T-helper 2 cell treated with Interferon-gamma antibody and Interleukin-4, amounts not matched to agents 5 μg/mL and 100 μg/mL, for 36 hours (primary cell): ENCODE measurements around the gene NAV2.

ENCODE experiments used
- DNase-seq: peaks from one replicate; pipeline ENCODE4 v3.0.0; 2021; ENCODE audit warnings: low spot score
- H3K27ac Mint-ChIP-seq: one replicate; pipeline ENCODE4 v1.8.0; 2021; ENCODE audit warnings: mild to moderate bottlenecking, mixed read lengths
- H3K27me3 Mint-ChIP-seq: one replicate; pipeline ENCODE4 v1.8.0; 2021; ENCODE audit warnings: low read depth, mixed read lengths
- H3K36me3 Mint-ChIP-seq: one replicate; pipeline ENCODE4 v1.8.0; 2021; ENCODE audit warnings: low read depth, mixed read lengths
- H3K4me1 Mint-ChIP-seq: one replicate; pipeline ENCODE4 v1.8.0; 2021; ENCODE audit warnings: low read depth, mixed read lengths
- H3K4me3 Mint-ChIP-seq: one replicate; pipeline ENCODE4 v1.8.0; 2022; ENCODE audit warnings: mild to moderate bottlenecking, moderate library complexity, mixed read lengths
- H3K9me3 Mint-ChIP-seq: one replicate; pipeline ENCODE4 v1.8.0; 2021; ENCODE audit warnings: mixed read lengths

Gene NAV2

DNA sequence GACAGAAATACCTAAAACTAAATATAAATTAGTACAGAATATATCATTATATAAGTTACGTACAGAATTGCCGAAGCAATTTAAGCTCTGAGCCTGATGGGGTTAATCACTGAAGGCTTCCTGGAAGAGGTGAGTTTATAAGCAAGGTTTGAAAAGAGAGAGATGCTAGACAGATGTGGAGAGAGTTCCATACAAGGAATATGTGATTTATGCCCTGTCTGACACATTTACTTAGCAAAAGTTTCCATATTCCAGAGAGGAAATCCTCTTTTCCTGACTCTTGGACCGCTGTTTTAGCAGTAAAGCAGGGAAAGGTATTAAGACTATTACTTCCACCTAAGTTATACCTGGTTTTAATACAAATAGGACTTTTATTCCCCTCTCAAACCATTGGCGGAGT lies 382.6 kb downstream of the NAV2 start:
- H3K36me3 Mint-ChIP-seq = no peaks in the 10 kb centered on the region
- peaks cover 2% of the 10 kb centered on the region for H3K4me1 Mint-ChIP-seq
- H3K4me3 Mint-ChIP-seq = no peak overlapping the region
- H3K27me3 Mint-ChIP-seq = peaks cover 12% of the 10 kb centered on the region
- no peaks in the 10 kb centered on the region for H3K9me3 Mint-ChIP-seq
- no peak for DNase-seq
- no peak overlapping the region for H3K27ac Mint-ChIP-seq

- Mint-ChIP-seq H3K4me1 (peaks cover 2% of the 10 kb centered on the region), H3K27ac (no peak overlapping the region), H3K27me3 (peaks cover 4% of the 10 kb centered on the region), H3K4me3 (no peak overlapping the region), H3K36me3 (no peaks in the 10 kb centered on the region), H3K9me3 (no peaks in the 10 kb centered on the region)
- no peak for DNase-seq
Observed at GRCh38 chr11:20097319-20098221, 384.9 kb downstream of the NAV2 start.

- no peak for DNase-seq
- peaks cover 1% of the 10 kb centered on the region for H3K27me3 Mint-ChIP-seq
- H3K4me1 Mint-ChIP-seq = peaks cover 2% of the 10 kb centered on the region
- H3K36me3 Mint-ChIP-seq = no peaks in the 10 kb centered on the region
- H3K27ac Mint-ChIP-seq = no peak overlapping the region
- H3K4me3 Mint-ChIP-seq = no peak overlapping the region
- H3K9me3 Mint-ChIP-seq = no peaks in the 10 kb centered on the region
Observed at GRCh38 chr11:20099527-20099926, 386.9 kb downstream of the NAV2 start.

DNA sequence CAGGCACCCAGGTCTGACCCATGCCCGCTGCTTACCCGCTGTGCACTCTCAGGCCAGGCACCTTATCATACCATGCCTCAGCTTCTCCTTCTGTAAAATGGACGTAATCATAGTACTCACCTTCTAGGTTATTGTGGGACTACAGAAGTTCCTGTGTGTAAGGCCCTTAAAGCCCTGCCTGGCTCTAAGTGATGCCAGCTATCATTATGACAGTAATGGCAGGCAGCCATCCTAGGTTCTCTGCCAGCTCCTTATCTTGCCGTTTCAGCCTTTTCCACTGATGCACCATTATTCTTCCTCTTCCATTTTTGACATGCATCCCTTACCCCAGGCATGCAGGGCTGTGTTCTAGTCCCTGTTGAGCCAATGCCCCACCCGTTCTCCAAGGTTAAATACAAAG lies 389.8 kb downstream of the NAV2 start:
- Mint-ChIP-seq H3K4me1 (peaks cover 2% of the 10 kb centered on the region), H3K4me3 (no peak overlapping the region), H3K27me3 (no peaks in the 10 kb centered on the region), H3K36me3 (no peaks in the 10 kb centered on the region), H3K27ac (no peak overlapping the region), H3K9me3 (no peaks in the 10 kb centered on the region)
- DNase-seq = no peak

DNA sequence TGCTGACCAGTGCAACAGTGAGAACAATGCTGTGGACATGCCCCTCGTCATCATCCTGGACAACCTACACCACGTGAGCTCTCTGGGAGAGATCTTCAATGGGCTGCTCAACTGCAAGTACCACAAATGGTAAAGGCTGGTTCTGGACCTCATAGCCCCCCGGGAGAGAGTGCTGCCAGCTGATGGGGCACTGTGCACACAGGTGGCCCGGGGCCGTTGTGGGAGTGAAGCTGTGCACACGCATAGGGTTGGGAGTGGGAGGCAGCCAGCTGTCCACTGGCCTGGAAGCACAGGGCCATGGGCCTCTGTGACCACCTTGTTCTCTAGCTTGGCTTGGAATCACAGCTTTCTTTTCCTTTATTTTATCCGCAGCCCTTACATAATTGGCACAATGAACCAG lies 390.6 kb downstream of the NAV2 start:
- H3K27ac Mint-ChIP-seq = no peak overlapping the region
- DNase-seq = no peak
- H3K36me3 Mint-ChIP-seq = no peaks in the 10 kb centered on the region
- H3K4me1 Mint-ChIP-seq = peaks cover 2% of the 10 kb centered on the region
- no peak overlapping the region for H3K4me3 Mint-ChIP-seq
- H3K9me3 Mint-ChIP-seq = no peaks in the 10 kb centered on the region
- H3K27me3 Mint-ChIP-seq = no peaks in the 10 kb centered on the region

DNA sequence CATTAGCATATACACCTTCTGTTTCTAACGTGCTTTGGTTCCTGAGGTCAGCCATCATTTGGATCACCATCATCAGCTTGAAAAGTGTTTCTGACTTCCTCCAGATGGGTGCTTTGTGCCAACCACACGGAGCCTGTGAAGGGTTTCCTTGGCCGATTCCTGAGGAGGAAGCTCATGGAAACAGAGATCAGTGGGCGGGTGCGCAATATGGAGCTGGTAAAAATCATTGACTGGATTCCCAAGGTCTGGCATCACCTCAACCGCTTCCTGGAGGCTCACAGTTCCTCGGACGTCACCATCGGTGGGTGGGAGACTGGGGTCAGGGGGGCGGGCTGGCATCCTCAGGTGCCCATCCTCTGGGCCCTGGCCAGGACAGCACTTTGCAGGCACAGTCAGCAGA lies 392.8 kb downstream of the NAV2 start:
- H3K36me3 Mint-ChIP-seq = no peaks in the 10 kb centered on the region
- H3K4me1 Mint-ChIP-seq = no peaks in the 10 kb centered on the region
- H3K27me3 Mint-ChIP-seq = no peaks in the 10 kb centered on the region
- H3K27ac Mint-ChIP-seq = no peak overlapping the region
- no peak overlapping the region for H3K4me3 Mint-ChIP-seq
- no peak for DNase-seq
- H3K9me3 Mint-ChIP-seq = no peaks in the 10 kb centered on the region

DNA sequence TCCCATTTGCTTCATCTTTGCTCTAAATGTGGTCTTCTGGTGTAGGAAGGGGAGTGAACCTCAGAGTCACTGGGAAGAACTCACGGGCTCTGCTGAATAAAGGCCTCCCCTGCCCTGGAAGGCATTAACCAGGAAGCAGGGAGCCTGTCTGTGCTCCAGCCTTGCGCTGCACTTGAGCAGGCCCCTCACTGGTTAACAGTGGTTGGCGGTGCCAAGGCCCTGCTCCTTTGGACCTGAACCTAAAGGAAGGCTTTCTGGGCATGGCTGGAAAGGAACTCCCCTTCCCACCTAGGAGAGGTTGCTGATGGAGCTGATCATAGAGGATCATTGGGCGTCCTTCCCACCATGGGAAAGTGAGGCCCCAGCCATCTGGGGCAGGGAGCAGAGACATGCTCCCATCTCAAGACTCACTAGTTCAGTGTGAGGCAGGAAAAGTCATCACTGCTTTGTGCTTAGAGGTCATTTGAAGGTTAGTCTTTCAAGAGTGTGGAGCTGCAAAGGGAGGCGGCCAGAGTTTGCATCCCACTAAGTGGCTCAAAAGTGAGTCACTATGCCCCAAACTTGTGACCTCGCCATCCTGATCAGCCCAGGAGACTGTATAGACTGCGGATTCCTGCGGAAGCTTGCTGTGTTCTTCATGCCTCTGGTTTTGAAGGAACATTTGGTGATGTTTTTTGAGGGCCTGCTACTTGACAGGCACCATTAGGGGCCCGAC lies 397.3 kb downstream of the NAV2 start:
- no peak overlapping the region for H3K4me3 Mint-ChIP-seq
- no peaks in the 10 kb centered on the region for H3K36me3 Mint-ChIP-seq
- no peaks in the 10 kb centered on the region for H3K4me1 Mint-ChIP-seq
- no peak overlapping the region for H3K27ac Mint-ChIP-seq
- DNase-seq = no peak
- no peaks in the 10 kb centered on the region for H3K27me3 Mint-ChIP-seq
- H3K9me3 Mint-ChIP-seq = no peaks in the 10 kb centered on the region

DNA sequence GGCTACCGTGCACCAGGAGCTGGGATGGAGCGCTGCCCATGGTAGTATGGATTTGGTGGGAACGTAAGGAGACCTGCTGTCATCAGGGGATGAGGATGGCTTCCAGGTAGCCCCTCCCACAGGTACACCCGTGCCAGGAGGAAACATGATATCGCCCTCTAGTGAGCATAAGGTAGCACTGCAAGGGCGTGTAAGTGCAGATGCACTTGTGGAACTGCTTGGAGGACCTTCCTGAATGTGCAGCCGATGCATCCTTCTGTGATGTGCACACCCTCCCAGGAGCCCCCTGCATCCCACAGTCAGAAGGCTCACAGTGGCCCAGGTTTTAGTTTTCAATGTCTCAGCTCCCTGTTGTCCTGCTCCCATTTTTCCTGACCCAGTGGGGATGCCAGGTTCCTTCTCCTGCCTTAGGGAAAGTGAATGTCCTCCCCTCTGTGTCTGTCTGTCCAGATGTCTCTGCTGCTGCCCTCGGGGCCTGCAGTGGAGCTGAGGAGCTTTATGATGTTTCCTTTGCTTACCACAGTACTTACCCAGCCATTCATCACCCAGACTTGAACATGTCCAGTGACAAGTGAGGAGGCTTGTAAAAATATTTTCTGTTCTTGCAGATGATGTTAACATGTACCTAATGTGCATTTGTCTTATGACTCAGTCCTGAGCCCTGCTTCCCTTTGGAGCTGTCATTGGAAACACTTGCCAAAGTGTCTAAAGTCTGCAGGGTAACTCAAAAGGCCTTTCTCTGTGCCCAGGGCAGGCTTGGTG lies 398.5 kb downstream of the NAV2 start:
- peak; percentile 29 for DNase-seq
- Mint-ChIP-seq H3K4me1 (no peaks in the 10 kb centered on the region), H3K27ac (no peak overlapping the region), H3K27me3 (no peaks in the 10 kb centered on the region), H3K4me3 (no peak overlapping the region), H3K36me3 (no peaks in the 10 kb centered on the region), H3K9me3 (no peaks in the 10 kb centered on the region)

GRCh38 chr11:20111871-20112270 lies 399.2 kb downstream of the NAV2 start:
- Mint-ChIP-seq H3K27me3 (no peaks in the 10 kb centered on the region), H3K27ac (no peak overlapping the region), H3K36me3 (no peaks in the 10 kb centered on the region), H3K4me3 (no peak overlapping the region), H3K9me3 (no peaks in the 10 kb centered on the region), H3K4me1 (no peaks in the 10 kb centered on the region)
- DNase-seq = no peak

DNA sequence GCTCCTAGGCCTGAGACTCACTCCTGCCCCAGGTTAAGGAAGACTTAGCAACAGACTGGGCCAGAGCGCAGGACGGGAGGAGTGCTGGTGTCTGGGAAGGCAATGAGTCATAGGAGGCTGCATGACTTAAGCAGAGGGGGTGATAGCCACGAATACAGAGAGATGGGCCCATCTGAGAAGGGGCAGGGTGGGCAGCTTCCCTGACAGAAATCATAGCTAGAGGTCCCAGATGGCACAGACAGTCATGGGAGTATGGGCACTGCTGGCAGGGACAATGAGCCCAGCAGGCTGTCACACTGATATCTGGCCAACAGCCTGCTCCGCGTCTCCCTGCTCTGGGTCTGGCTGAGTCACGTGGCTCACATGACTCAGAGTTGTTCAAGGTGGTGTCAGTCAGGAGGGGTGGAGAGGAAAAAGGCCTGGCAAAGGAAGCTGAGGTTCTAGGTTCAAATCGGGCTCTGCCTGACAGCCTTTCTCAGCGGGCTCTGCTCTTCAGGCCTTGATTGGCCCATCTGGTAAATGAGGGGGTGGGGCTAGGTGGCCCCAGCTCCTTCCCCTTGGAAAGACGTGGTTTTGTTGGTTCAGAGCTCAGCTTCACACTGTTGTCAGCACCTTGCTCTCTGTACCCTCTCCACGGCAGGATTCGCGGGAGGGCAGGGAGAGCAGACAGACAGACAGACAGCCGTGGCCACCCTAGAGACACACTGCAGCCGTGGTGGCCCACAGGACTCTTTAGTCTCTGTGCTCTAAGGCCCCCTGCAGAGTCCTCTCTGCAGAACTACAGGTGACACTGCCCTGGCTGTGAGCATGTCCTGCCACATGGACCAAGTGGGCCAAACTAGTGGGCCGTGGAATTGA lies 399.9 kb downstream of the NAV2 start:
- Mint-ChIP-seq H3K36me3 (no peaks in the 10 kb centered on the region), H3K9me3 (no peaks in the 10 kb centered on the region), H3K4me1 (no peaks in the 10 kb centered on the region), H3K4me3 (no peak overlapping the region), H3K27me3 (no peaks in the 10 kb centered on the region), H3K27ac (no peak overlapping the region)
- DNase-seq = no peak

DNA sequence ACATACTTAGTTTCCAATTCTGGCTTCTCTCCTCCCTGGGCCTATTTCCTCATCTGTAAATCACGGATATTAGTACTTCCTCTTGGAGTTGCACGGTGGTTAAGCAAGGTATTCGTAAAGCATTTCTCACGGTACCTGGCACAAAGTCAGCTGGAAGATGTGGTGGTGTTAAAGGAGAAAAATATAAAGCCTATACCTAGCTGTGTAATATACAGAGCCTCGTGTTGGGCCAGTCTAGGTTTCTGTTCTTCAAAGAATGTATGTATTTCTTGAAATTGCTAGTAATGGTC lies 400.5 kb downstream of the NAV2 start:
- Mint-ChIP-seq H3K27ac (no peak overlapping the region), H3K27me3 (no peaks in the 10 kb centered on the region), H3K9me3 (no peaks in the 10 kb centered on the region), H3K4me1 (no peaks in the 10 kb centered on the region), H3K4me3 (no peak overlapping the region), H3K36me3 (no peaks in the 10 kb centered on the region)
- no peak for DNase-seq

GRCh38 chr11:20114588-20114987 lies 402.0 kb downstream of the NAV2 start:
- no peak overlapping the region for H3K4me3 Mint-ChIP-seq
- H3K9me3 Mint-ChIP-seq = no peaks in the 10 kb centered on the region
- H3K4me1 Mint-ChIP-seq = no peaks in the 10 kb centered on the region
- no peak for DNase-seq
- no peaks in the 10 kb centered on the region for H3K27me3 Mint-ChIP-seq
- no peaks in the 10 kb centered on the region for H3K36me3 Mint-ChIP-seq
- H3K27ac Mint-ChIP-seq = no peak overlapping the region

GRCh38 chr11:20116825-20117224 lies 404.2 kb downstream of the NAV2 start:
- Mint-ChIP-seq H3K36me3 (no peaks in the 10 kb centered on the region), H3K27ac (no peak overlapping the region), H3K27me3 (peaks cover 6% of the 10 kb centered on the region), H3K9me3 (no peaks in the 10 kb centered on the region), H3K4me3 (no peak overlapping the region), H3K4me1 (no peaks in the 10 kb centered on the region)
- no peak for DNase-seq
